HT1080 (cell line): ENCODE data around the gene TOGARAM2. TPM values are rescaled to one million over a fixed set of nuclear protein-coding genes. Genes with fewer than 3 reads are reported as not detected.

ENCODE experiments used
- DNase-seq: peaks from one replicate; pipeline ENCODE4 v3.0.0-alpha.2; 2015; ENCODE audit warnings: low read depth
- small RNA-seq: library from RNA; depleted of rRNA; stranded (forward); fragments of <200 nt; gene quantifications from one replicate; pipeline ENCODE3, GENCODE V24; 2014
- total RNA-seq: library from RNA; depleted of rRNA; stranded (reverse); fragments of >200 nt; shearing (Covaris generic); gene quantifications from 2 replicates; pipeline ENCODE4 v1.2.3, GENCODE V29; 2014; rRNA removed

Gene TOGARAM2
- total RNA-seq, 1 experiment from 2014 or later: 0.59 TPM

GRCh38 chr2:29072251-29072650, 91.2 kb downstream of the TOGARAM2 start:
- no peak for DNase-seq

GRCh38 chr2:29072971-29073725, 92.0 kb downstream of the TOGARAM2 start:
- no peak for DNase-seq

- DNase-seq: no peak
Measured at GRCh38 chr2:29073933-29074332, 92.8 kb downstream of the TOGARAM2 start.

- no peak for DNase-seq
Measured at GRCh38 chr2:29074411-29074810, 93.3 kb downstream of the TOGARAM2 start, which contains the start of gene PCARE. Gene PCARE, minus strand, starts transcription at chr2:29074523. Its CDS starts 262 bp downstream, at chr2:29074261.

GRCh38 chr2:29075894-29076705, 95.0 kb downstream of the TOGARAM2 start:
- DNase-seq: no peak

- DNase-seq: no peak
Measured at GRCh38 chr2:29079887-29080286, 98.8 kb downstream of the TOGARAM2 start.

GRCh38 chr2:29080886-29081743, 100.0 kb downstream of the TOGARAM2 start:
- no peak for DNase-seq

- no peak for DNase-seq
Measured at GRCh38 chr2:29082804-29083495, 101.9 kb downstream of the TOGARAM2 start.

GRCh38 chr2:29084554-29084953, 103.5 kb downstream of the TOGARAM2 start:
- no peak for DNase-seq

- peak; percentile 70 for DNase-seq
Measured at GRCh38 chr2:29090311-29090710, 109.2 kb downstream of the TOGARAM2 start.

GRCh38 chr2:29096969-29097368, 115.9 kb downstream of the TOGARAM2 start:
- no peak for DNase-seq

- no peak for DNase-seq
Measured at GRCh38 chr2:29097569-29097968, 116.5 kb downstream of the TOGARAM2 start.

GRCh38 chr2:29100564-29100963, 119.5 kb downstream of the TOGARAM2 start:
- no peak for DNase-seq

Small RNAs within 50 kb of the gene (small RNA-seq; reads per million reads assigned to genes)
- gene RF00019: not detected

Other genes with a start within 250 kb of the TOGARAM2 start
- gene PPP1CB, start 229.5 kb upstream of the TOGARAM2 start, total RNA-seq: 73.5 and 113 TPM in 2 replicates
- 0.19 and 0.33 TPM in 2 replicates for gene SPDYA, start 170.5 kb upstream of the TOGARAM2 start, total RNA-seq
- gene TRMT61B, start 111.0 kb upstream of the TOGARAM2 start, total RNA-seq: 16.3 and 21.3 TPM in 2 replicates
- 98.1 and 140 TPM in 2 replicates for gene WDR43, start 86.6 kb upstream of the TOGARAM2 start, total RNA-seq
- not detected in 2 replicates for gene PCARE, start 93.2 kb downstream of the TOGARAM2 start, total RNA-seq
- gene CLIP4, start 134.1 kb downstream of the TOGARAM2 start, total RNA-seq: 1.2 and 1.5 TPM in 2 replicates